T-helper 2 cell treated with Interferon-gamma antibody and Interleukin-4, amounts not matched to agents 100 ng/mL and 5 ng/mL, for 36 hours (primary cell): ENCODE data around the gene SYDE1. TPM values are rescaled to one million over a fixed set of nuclear protein-coding genes. Genes with fewer than 3 reads are reported as not detected.

Experiments used
- intact Hi-C: fragments of 100-400 bp; cut with micrococcal nuclease; formaldehyde crosslinking; loops from one replicate; pipeline ENCODE4 v1.15.1; 2023
- total RNA-seq: library from RNA; stranded (reverse); gene quantifications from 2 replicates; pipeline ENCODE4 v1.2.3, GENCODE V29; 2022

The SYDE1 gene
- total RNA-seq, 1 donor from 2014 or later: 0.55 TPM

DNA sequence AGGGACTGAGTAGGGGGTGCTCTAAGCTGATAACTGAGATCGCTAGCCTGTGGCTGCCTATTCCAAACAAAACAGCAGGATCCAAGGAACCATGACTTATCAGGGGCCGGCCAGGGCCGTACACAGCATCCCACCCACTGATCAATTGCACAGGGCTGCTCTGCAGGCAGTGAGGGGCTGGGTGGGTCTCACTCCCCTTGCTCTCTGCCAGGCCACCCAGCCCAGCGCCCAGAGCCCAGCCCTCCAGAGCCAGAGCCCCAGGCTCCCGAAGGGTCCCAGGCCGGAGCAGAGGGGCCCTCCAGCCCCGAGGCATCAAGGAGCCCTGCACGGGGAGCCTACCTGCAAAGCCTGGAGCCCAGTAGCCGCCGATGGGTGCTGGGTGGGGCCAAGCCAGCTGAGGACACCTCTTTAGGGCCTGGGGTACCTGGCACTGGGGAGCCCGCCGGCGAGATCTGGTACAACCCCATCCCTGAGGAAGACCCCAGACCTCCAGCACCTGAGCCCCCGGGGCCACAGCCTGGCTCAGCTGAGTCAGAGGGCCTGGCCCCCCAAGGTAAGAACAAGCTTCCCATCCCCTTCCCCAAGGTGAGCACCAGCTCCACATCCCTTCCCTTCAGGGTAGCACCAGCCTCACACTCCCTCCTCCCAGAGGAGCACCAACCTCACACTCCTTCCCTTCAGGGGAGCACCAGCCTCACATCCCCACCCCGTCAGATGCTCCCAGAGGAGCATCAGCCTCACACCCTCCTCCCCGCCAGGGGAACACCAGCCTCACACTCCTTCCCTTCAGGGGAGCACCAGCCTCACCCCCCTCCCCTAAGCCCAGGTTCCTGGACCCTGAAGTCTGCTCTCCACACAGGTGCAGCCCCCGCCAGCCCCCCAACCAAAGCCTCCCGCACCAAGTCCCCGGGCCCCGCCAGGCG is 1.9 kb downstream of the SYDE1 start:
- intact Hi-C loops: no loop called here

DNA sequence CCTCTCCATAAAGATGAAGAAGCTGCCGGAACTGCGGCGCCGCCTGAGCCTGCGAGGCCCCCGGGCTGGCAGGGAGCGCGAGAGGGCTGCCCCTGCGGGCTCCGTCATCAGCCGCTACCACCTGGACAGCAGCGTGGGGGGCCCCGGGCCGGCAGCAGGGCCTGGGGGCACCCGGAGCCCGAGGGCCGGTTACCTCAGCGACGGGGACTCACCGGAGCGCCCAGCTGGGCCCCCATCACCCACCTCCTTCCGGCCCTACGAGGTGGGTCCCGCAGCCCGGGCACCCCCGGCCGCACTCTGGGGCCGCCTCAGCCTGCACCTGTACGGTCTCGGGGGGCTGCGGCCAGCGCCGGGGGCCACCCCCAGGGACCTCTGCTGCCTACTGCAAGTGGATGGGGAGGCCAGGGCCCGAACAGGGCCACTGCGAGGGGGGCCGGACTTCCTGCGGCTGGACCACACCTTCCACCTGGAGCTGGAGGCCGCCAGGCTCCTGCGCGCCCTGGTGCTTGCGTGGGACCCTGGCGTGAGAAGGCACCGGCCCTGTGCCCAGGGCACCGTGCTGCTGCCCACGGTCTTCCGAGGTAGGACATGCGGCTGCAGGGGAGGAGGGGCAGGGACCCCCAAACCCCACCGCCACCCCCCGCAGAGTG is 2.7 kb downstream of the SYDE1 start:
- intact Hi-C loops: no loop called here

DNA sequence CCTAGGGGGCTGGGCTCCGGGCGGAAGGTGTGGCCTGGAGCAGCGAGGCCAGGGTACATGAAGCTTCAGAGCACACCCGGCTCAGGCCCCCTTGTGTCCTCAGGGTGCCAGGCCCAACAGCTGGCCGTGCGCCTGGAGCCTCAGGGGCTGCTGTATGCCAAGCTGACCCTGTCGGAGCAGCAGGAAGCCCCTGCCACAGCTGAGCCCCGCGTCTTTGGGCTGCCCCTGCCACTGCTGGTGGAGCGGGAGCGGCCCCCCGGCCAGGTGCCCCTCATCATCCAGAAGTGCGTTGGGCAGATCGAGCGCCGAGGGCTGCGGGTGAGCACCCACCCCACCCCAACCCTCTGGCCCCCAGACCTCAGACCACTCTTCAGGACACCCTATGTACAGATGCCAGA is 3.2 kb downstream of the SYDE1 start:
- intact Hi-C loops: no loop called here

DNA sequence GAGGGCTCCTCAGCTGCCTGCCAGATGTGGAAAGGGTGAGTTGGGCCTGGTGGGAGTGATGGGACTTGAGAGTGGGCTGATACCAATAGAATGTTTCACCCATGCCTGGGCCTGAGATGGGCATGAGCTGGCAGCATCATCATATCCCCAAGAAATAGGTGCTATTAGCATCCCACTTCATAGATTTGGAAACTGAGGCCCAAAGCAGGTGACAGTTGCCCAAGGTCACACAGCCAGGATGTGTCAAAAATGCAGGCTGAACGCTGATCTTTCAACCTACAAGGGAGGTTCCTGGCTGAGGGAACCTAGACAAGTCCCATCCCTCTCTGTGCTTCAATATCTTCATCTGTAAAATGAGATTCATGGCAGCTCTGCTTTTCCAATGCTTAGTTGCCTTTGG is 4.6 kb downstream of the SYDE1 start:
- intact Hi-C loops: no loop called here

DNA sequence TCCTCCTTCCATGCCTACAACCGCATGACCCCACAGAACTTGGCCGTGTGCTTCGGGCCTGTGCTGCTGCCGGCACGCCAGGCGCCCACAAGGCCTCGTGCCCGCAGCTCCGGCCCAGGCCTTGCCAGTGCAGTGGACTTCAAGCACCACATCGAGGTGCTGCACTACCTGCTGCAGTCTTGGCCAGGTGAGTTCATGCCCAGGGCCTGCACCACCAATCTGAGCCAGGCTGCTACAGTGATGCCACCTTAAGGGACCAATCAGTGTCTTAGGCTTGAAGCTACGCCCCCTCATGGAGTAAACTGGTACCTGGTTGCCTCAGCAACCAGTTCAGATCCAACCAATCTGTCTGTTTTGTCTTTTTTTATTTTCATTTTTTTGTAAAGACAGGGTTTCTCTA is 5.2 kb downstream of the SYDE1 start:
- intact Hi-C loops: no loop called here

DNA sequence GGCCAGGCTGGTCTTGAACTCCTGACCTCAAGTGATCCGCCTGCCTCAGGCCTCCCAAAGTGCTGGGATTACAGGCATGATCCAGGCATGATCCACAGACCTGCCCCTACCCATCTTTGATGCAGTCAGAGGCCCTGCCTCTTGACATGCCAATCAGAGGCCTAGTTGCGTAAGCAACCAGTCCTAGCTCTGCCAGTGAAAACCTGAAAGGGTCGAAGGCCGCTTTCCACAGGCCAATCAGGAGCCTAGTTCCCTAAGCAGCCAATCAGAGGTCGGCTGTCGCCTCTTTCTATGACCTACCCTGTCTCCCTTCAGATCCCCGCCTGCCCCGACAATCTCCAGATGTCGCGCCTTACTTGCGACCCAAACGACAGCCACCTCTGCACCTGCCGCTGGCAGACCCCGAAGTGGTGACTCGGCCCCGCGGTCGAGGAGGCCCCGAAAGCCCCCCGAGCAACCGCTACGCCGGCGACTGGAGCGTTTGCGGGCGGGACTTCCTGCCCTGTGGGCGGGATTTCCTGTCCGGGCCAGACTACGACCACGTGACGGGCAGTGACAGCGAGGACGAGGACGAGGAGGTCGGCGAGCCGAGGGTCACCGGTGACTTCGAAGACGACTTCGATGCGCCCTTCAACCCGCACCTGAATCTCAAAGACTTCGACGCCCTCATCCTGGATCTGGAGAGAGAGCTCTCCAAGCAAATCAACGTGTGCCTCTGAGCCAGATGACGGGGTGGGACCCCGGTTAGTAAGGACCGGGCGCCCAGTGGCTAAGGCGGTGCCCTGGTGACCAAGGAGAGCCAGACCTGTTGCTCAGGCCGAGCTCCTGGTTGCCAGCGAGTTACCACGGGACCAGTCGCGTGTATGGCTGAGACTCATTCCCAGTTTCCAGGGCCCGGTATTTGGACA is 6.3 kb downstream of the SYDE1 start:
- intact Hi-C loops: no loop called here

DNA sequence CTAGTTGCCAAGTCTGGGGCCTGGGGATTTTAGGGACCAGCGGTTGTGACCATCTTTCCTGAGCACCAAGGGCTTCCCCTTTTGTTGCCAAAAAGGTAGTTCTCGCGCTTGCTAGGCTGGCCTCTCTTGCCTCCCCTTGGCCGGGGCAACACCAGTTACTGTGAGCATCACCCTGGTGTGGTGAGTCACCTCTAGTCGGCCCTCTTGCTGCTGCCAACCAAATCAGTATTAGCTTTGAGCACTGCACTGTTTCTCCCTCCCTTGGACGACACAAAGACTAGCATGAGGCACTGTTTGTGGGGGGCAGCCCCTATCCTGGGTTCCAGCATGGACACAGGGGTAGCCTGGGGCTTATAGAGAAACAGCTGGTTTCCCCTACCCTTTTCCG is 6.9 kb downstream of the SYDE1 start:
- intact Hi-C loops: no loop called here

DNA sequence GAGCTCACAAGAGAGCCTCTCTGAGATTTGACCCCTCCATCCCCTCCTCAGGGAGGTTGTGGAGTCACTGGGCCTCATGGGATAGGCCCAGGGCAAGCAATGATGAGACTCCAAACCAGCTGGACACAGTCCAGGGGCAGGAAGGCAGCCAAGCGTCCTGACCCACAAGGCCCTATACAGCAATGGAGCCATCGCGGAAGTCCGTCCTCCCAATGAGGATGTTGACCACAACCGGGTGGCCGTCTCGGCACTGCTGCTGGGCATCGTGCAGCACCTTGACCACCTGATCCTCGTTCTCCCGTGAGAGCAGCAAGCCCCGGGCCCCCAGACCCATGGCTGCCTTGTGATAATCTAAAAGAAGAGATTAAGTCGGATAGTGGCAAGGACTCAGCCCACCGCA is 7.9 kb downstream of the SYDE1 start:
- intact Hi-C loops: no loop called here

DNA sequence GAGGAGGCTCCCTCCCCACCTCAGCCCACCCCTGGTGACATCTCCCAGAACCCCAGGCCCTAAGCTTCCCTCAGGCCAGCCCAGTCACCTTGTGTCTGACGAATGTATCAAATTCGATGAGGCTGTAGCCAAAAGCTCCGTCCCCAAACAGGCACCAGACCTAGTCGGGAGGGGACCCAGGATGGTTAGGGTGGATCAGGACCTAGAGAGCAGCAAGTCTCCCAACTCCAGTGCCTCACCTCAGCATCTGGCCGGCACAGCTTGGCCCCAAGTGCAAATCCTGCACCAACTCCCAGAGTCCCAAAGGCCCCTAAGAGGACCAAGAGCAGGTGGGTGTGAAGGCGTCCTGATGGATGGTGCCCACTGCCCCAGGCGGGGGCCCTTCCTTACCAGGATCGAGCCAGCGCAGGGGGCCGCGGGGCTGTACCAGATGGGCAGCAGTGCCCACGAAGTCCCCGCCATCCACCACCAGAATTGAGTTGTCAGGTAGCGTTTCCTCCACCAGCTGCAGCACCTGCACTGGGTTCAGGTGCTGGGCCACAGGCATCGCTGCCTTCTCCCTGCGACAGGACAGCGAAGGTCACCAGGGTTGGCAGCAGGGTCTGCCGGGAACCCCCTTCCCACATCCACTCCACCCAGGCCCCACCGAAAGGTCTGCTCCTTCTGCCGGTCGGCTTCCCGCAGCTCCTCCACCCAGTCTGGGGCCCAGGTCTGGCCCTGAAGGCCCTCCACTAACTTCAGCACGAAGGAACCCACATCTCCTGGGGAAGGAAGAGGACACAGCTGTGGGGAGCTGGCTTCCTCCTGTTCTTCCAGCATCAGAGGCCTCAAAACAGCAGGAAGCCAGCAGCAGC is 8.8 kb downstream of the SYDE1 start:
- intact Hi-C loops: no loop called here

DNA sequence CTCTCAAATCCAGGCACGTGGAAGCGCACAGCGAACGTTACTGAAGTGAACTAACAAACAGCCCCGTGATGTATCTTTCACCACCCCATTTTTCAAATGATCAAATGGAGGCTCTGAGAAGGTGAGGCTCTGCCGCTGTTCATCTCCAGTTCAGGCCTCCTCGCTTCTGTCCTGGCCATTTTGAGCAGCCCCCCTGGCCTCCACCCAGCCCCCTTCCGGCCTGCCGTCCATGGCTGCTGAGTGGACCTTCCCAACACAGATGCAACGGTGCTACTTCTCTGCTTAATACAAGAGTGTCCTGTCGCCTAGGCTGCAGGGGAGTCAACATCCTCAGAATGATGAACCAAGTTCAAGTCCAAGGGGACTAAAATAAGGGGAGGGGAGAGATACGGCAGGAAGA is 9.7 kb downstream of the SYDE1 start:
- intact Hi-C loops: no loop called here

DNA sequence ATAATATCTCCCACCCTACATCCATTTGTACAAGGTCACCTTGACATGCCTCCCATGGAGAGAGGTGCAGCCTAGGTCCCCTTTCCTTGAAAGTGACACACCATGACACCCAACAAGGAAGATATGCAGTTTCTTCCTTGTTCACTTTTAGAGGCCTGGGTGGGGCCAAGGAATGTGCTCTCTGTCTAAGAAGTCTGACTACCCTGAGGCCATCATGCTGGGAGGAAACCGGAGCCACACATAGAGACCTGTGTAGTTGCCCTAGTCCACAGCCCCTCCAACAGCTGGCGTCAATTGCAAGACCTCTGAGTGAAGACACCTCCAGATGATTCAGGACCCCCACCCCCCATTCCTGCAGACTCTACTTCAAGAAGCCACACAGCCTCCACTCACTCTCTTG is 11.0 kb downstream of the SYDE1 start:
- intact Hi-C loops: no loop called here

DNA sequence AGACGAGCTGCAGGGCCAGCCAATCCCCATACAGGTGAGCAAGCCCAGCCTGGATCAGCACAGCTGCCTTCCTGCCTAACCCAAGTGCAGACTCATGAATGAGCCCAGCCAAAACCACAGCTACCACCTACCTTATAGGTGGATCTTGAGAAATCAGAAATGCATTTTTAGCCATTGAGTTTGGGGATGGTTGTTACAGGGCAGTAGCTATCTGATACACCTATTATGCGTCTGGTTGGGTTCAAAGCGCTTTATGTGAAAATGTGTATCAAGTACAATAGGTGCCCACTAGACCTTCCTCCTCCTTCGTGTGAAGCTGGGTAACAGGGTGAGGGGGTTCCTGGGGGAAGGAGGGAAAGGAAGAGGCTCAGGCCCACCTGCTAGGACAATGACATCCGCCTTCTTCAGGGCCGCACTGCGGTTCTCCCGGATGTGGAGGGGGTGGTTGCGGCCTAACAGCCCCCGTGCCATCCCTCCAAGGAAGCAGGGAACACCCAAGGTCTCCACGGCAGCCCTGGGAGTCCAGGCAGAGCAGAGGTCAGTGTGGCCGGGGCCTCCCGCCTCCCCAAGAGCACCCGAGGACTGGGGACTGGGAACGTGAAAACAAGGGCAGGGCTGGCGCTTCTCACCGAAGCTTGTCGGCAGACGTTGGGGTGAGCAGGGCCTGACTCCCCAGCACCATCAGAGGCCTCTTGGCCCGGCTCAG is 11.7 kb downstream of the SYDE1 start:
- intact Hi-C loops: no loop called here

DNA sequence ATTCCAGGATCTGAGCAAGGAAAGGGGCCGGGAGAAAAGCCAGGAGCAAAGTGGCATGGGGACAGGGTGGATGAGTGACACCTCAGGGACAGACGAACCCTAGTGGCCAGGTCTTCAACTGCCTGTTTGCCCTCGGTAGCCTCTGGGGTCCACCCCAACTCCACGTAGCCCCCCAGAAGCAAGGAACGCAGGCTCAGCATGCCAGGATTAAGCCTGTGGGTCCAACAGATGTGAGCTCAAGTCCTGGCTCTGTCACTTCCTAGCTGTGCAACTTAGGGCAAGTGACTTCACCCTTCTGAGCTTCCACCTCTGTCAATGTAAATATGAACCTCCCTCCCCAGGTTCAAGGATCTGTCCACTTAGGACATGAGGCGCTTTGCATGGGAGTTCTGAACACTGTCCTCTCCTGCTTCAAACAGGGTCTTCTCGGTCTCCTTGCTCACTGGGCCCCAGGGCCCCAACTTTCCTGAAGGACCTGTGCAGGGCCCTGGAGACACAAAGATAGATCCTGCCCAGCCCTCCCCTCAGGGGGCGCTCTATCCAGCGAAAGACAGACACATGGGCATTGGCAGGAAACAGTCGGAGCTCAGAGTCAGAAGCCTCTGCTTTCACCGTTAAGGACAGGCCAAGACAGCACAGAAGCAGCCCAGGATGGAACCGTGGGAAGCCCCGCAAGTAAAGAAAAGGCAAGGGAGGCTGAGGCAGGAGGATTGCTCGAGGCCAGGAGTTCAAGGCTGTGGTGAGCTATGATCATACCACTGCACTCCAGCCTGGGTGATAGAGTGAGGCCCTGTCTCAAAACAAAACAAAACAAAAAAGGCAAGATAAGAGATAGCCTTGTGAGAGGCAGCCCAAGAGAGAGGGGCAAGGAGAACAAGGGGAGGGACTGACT is 13.2 kb downstream of the SYDE1 start:
- intact Hi-C loops: no loop called here

DNA sequence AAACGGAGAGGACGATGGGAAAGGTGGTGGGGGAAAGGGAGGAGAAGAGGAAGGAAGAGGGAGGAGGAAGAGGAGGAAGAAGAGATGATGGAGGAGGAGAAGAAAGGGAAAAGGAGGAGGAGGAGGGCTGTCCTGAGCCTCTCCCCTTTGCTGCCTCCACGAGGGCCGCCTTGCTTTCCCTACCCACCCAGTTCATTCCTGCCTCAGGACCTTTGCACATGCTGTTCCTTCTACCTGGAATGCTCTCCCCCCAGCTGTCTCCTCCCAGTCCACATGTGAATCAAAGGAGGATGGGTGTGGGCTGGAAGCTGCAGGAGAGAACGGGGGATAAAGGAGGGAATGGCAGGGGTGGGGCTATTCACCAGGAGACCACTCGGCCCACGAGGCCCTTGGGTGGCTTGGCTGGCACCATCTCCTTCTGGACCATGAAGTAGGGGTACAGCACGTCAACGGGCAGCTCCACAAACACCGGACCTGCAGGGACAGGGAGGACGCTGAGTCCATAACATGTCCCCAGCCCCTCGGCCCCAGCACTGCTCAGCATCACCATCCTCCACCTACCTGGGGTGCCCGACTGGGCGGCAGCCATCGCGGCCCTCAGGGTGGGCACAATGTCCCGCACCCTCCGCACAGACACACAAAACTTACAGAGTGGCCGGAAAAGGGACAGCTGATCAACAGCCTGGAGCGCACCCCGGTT is 15.3 kb downstream of the SYDE1 start:
- intact Hi-C loops: no loop called here

DNA sequence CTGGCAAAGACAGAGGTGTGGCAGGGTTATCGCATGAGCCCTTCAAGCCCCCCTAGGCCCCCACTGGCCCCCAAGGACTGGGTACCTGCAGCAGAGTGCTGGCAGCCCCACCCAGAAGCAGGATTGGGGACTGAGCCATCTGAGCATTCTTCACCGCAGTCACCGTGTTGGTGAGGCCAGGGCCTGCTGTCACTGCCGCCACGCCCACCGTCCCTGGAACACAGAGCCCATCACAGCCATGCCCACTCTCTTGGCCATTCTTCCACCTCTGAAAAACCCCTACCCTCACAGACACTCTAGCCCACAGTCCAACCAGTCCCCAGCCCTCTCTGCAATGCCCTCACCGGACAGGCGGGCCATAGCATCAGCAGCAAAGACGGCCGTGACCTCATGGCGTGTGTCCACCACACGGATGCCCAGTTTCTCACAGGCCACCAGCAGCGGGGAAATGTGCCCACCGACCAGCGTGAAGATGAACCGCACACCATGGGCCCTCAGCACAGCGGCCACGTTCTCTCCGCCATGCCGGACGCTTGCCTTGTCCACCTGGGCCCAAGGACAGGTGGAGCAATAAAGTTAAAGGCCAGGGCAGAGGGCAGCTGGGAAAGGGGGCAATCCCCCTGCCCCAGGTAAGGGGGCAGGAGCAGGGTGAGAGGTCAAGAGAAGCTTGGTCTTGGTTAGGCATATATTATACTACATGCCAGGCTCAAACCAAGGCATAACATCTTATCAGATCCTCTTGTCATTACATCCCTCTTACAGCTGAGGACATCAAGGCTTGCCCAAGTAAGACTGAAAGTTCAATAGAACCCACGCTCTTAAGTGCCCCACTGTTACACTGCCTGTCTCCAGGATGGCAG is 16.1 kb downstream of the SYDE1 start:
- intact Hi-C loops: no loop called here

DNA sequence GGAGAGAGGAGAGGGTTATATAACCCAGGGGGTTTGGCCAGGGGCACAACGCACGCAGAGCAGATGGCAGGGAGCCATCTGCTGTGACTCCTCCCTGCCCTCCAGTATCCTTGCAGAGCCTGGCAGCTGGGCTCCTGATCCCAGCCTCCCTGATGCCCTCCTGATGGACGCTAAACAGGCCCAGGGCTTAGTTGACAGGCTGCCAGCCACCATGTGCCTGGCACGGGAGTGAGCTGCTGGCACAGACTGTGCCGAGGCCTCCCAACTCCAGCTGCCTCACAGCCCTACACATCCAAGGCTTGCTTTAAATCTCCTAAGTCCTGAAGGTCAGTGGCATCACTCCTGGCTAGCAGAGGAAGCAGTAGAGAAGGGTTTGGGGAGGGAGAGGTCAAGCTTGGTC is 16.7 kb downstream of the SYDE1 start:
- intact Hi-C loops: loop anchor here (2.0 kb wide), 2 partner anchors 325 to 987 kb away; partner anchors contain the start of genes ASF1B and WIZ

DNA sequence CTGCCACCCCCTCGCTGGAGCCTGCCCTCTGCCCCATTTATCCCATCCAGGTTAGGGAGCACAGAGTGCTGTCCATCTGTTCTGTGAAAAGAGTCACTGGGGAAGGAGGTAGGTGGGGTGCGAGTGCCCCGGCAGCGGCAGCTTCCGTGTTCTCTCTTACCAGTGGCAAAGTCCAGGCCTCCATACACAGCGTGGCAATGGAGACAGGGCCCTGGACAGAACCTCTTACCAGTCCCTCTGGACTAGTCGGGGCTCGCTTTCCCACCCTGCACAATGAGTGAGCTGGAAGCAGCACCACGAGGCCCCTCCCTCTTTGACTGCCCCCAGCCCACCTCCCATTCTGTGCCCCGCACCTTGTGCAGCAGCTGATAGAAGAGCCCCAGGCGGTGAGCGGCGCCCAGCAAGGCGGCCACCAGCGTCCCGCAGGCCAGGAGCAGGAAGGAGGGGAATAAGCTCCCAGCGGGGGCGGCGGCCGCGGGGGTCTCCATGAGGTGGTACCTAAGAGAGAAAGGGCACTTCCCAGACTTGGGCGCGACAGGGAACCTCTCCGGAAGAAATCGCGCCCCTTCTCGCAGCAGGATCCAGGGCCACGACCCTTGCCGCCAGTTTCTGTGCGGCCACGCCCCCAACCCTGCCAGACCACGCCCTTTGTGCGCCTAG is 17.5 kb downstream of the SYDE1 start:
- intact Hi-C loops: loop anchor here (1.0 to 2.0 kb wide), 4 partner anchors 254 to 988 kb away; partner anchors contain the start of genes ASF1B and WIZ
